Measurements from ENCODE around the gene ADGB. TPM values are rescaled to one million over a fixed set of nuclear protein-coding genes. Genes with fewer than 3 reads are reported as not detected.

Gene ADGB
- total RNA-seq, 1 experiment from 2014 or later: not detected

DNA sequence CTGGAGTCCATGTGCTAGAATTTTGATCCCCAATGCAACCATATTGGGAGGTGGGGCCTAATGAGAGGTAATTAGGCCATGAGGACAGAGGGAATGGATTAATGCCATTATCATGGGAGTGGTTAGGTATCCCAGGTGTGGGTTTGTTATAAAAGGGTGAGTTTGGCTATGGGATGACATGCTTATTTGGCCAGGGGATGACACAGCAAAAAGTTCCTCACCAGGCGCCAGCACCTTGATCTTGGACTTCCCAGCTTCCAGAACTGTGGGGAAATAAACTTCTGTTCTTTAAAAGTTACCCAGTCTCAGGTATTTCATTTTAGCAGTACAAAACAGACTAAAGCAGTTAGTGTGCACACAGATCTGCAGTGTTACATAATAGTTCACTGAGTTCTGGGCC lies 84.1 kb downstream of the ADGB start:
- POLR2A ChIA-PET: no interaction called here
- CTCF ChIA-PET: no interaction called here
- H3K36me3 ChIP-seq (ENCODE audit: control insufficient read depth in 1 of 2, insufficient read depth in 2 of 2, low read length in 2 of 2): no peaks in the 10 kb centered on the region
- no peaks in the 10 kb centered on the region for H3K4me1 ChIP-seq (ENCODE audit: control insufficient read depth in 1 of 2, insufficient read depth in 2 of 2, low read length in 2 of 2)
- no peak overlapping the region for H2AFZ ChIP-seq (ENCODE audit: low read depth, low read length, poor library complexity, severe bottlenecking)
- RAD21 ChIA-PET (ENCODE audit: low non-redundant PET in 1 of 2, low total read pairs in 2 of 2, uncharacterized antibody in 2 of 2, unreplicated experiment in 2 of 2): no interaction called here
- ATAC-seq: no peak
- no TSS peak for BruUV-seq (replicated peaks)
- H3K79me2 ChIP-seq (ENCODE audit: insufficient read depth, low read length): no peaks in the 10 kb centered on the region
- H3K27me3 ChIP-seq (ENCODE audit: insufficient read depth, low read length): no peaks in the 10 kb centered on the region; the same call in 1 of the 2 replicates
- no peaks in the 10 kb centered on the region for H4K20me1 ChIP-seq (ENCODE audit: insufficient read depth)
- intact Hi-C loops (cut with micrococcal nuclease): no loop called here
- no peak overlapping the region for H3K4me2 ChIP-seq (ENCODE audit: low read length)
- no peak for DNase-seq (ENCODE audit: low read depth, low spot score)
- no peak overlapping the region for H3K4me3 ChIP-seq (replicated peaks in 1 of 2; ENCODE audit: low read depth in 1 of 2, low read length in 2 of 2)
- no peak overlapping the region for H3K27ac ChIP-seq (ENCODE audit: low read depth, low read length)
- H3K9ac ChIP-seq (ENCODE audit: low read length): no peak overlapping the region
- no peak for TF ChIP-seq ZNF274 (IDR thresholded peaks at IDR 0.05; ENCODE audit: low read depth, low read length)
- TF ChIP-seq ELF1 (IDR thresholded peaks at IDR 0.05; ENCODE audit: borderline replicate concordance, low read depth): no peak
- TF ChIP-seq, protein P1, sequence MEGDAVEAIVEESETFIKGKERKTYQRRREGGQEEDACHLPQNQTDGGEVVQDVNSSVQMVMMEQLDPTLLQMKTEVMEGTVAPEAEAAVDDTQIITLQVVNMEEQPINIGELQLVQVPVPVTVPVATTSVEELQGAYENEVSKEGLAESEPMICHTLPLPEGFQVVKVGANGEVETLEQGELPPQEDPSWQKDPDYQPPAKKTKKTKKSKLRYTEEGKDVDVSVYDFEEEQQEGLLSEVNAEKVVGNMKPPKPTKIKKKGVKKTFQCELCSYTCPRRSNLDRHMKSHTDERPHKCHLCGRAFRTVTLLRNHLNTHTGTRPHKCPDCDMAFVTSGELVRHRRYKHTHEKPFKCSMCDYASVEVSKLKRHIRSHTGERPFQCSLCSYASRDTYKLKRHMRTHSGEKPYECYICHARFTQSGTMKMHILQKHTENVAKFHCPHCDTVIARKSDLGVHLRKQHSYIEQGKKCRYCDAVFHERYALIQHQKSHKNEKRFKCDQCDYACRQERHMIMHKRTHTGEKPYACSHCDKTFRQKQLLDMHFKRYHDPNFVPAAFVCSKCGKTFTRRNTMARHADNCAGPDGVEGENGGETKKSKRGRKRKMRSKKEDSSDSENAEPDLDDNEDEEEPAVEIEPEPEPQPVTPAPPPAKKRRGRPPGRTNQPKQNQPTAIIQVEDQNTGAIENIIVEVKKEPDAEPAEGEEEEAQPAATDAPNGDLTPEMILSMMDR (IDR thresholded peaks at IDR 0.05 in 2 of 3, conservative IDR thresholded peaks at IDR 0.05 in 1 of 3; ENCODE audit: borderline replicate concordance in 1 of 3, insufficient read depth in 1 of 3, low read depth in 2 of 3, low read length in 2 of 3): no peak
- TF ChIP-seq EGR1 (IDR thresholded peaks at IDR 0.05; ENCODE audit: low read depth): no peak
- no peak for TF ChIP-seq ZFX (IDR thresholded peaks at IDR 0.05)
- TF ChIP-seq TCF7L2 (IDR thresholded peaks at IDR 0.05; ENCODE audit: borderline replicate concordance, extremely low read depth, insufficient read depth, insufficient read length): no peak
- TF ChIP-seq, protein P2, sequence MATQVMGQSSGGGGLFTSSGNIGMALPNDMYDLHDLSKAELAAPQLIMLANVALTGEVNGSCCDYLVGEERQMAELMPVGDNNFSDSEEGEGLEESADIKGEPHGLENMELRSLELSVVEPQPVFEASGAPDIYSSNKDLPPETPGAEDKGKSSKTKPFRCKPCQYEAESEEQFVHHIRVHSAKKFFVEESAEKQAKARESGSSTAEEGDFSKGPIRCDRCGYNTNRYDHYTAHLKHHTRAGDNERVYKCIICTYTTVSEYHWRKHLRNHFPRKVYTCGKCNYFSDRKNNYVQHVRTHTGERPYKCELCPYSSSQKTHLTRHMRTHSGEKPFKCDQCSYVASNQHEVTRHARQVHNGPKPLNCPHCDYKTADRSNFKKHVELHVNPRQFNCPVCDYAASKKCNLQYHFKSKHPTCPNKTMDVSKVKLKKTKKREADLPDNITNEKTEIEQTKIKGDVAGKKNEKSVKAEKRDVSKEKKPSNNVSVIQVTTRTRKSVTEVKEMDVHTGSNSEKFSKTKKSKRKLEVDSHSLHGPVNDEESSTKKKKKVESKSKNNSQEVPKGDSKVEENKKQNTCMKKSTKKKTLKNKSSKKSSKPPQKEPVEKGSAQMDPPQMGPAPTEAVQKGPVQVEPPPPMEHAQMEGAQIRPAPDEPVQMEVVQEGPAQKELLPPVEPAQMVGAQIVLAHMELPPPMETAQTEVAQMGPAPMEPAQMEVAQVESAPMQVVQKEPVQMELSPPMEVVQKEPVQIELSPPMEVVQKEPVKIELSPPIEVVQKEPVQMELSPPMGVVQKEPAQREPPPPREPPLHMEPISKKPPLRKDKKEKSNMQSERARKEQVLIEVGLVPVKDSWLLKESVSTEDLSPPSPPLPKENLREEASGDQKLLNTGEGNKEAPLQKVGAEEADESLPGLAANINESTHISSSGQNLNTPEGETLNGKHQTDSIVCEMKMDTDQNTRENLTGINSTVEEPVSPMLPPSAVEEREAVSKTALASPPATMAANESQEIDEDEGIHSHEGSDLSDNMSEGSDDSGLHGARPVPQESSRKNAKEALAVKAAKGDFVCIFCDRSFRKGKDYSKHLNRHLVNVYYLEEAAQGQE (IDR thresholded peaks at IDR 0.05; ENCODE audit: low read depth): no peak
- no peak for TF ChIP-seq EZH2phosphoT487 (IDR thresholded peaks at IDR 0.05; ENCODE audit: borderline replicate concordance)
- no peak for TF ChIP-seq FOSL1 (IDR thresholded peaks at IDR 0.05; ENCODE audit: low read depth)
- no peak for TF ChIP-seq EZH2 (IDR thresholded peaks at IDR 0.05)
- TF ChIP-seq, protein P3, sequence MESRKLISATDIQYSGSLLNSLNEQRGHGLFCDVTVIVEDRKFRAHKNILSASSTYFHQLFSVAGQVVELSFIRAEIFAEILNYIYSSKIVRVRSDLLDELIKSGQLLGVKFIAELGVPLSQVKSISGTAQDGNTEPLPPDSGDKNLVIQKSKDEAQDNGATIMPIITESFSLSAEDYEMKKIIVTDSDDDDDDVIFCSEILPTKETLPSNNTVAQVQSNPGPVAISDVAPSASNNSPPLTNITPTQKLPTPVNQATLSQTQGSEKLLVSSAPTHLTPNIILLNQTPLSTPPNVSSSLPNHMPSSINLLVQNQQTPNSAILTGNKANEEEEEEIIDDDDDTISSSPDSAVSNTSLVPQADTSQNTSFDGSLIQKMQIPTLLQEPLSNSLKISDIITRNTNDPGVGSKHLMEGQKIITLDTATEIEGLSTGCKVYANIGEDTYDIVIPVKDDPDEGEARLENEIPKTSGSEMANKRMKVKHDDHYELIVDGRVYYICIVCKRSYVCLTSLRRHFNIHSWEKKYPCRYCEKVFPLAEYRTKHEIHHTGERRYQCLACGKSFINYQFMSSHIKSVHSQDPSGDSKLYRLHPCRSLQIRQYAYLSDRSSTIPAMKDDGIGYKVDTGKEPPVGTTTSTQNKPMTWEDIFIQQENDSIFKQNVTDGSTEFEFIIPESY (IDR thresholded peaks at IDR 0.05; ENCODE audit: extremely low read depth, insufficient replicate concordance, low read length): no peak
- TF ChIP-seq SRF (IDR thresholded peaks at IDR 0.05; ENCODE audit: low read depth): no peak
- TF ChIP-seq CBX3 (IDR thresholded peaks at IDR 0.05; ENCODE audit: low read depth): no peak
- TF ChIP-seq, protein P4, sequence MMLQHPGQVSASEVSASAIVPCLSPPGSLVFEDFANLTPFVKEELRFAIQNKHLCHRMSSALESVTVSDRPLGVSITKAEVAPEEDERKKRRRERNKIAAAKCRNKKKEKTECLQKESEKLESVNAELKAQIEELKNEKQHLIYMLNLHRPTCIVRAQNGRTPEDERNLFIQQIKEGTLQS (IDR thresholded peaks at IDR 0.05): no peak
- TF ChIP-seq, protein P5, sequence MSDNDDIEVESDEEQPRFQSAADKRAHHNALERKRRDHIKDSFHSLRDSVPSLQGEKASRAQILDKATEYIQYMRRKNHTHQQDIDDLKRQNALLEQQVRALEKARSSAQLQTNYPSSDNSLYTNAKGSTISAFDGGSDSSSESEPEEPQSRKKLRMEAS (IDR thresholded peaks at IDR 0.05): no peak
- H3K9me2 ChIP-seq (ENCODE audit: insufficient read depth): no peaks in the 10 kb centered on the region
- H3K9me3 ChIP-seq (ENCODE audit: control insufficient read depth in 1 of 2, insufficient read depth in 1 of 2, low read depth in 1 of 2, low read length in 2 of 2): no peaks in the 10 kb centered on the region

Data from HCT116 (cell line).